Femur (tissue), 1 donor: ENCODE measurements around the gene KLHL6.
"Not testable (repeated sequence)": the region's sequence is repeated elsewhere in the genome, so short reads cannot be mapped to it uniquely, and the experiment has no call there.

ENCODE experiments used
- DNase-seq: peaks from one replicate; pipeline ENCODE4 v3.0.0-alpha.2; 2017

The KLHL6 gene

GRCh38 chr3:183527428-183528379 lies 27.8 kb downstream of the KLHL6 start:
- DNase-seq = no peak

GRCh38 chr3:183526838-183527427 lies 28.6 kb downstream of the KLHL6 start:
- no peak for DNase-seq

- DNase-seq = no peak
Observed at GRCh38 chr3:183524476-183524875, 31.0 kb downstream of the KLHL6 start.

- not testable (repeated sequence) for DNase-seq
Observed at GRCh38 chr3:183520741-183521556, 34.6 kb downstream of the KLHL6 start.

- not testable (repeated sequence) for DNase-seq
Observed at GRCh38 chr3:183520295-183520694, 35.2 kb downstream of the KLHL6 start.

- DNase-seq = no peak
Observed at GRCh38 chr3:183519891-183520290, 35.6 kb downstream of the KLHL6 start.

GRCh38 chr3:183518491-183519251 lies 36.8 kb downstream of the KLHL6 start:
- DNase-seq = no peak

GRCh38 chr3:183517607-183518006 lies 37.9 kb downstream of the KLHL6 start:
- no peak for DNase-seq

GRCh38 chr3:183515968-183516851 lies 39.3 kb downstream of the KLHL6 start:
- peak; percentile 27 for DNase-seq

GRCh38 chr3:183514021-183514420 lies 41.5 kb downstream of the KLHL6 start:
- no peak for DNase-seq

- no peak for DNase-seq
Observed at GRCh38 chr3:183513046-183513706, 42.3 kb downstream of the KLHL6 start.

- not testable (repeated sequence) for DNase-seq
Observed at GRCh38 chr3:183511286-183512131, 44.0 kb downstream of the KLHL6 start.

GRCh38 chr3:183508821-183509220 lies 46.7 kb downstream of the KLHL6 start:
- no peak for DNase-seq

GRCh38 chr3:183507551-183507950 lies 48.0 kb downstream of the KLHL6 start:
- no peak for DNase-seq

- no peak for DNase-seq
Observed at GRCh38 chr3:183506674-183507320, 48.7 kb downstream of the KLHL6 start.

GRCh38 chr3:183504597-183504996 lies 50.9 kb downstream of the KLHL6 start:
- DNase-seq = no peak

GRCh38 chr3:183503746-183504145 lies 51.8 kb downstream of the KLHL6 start:
- DNase-seq = no peak

GRCh38 chr3:183502237-183503181 lies 53.0 kb downstream of the KLHL6 start:
- DNase-seq = no peak
